ENCODE measurements around the gene CALML3. TPM values are rescaled to one million over a fixed set of nuclear protein-coding genes. Genes with fewer than 3 reads are reported as not detected.

The CALML3 gene
- total RNA-seq, 1 experiment from 2014 or later = not detected

- Histone ChIP-seq H3K4me1 (ENCODE audit: insufficient read depth, low read length) (no peaks in the 10 kb centered on the region), H3K27me3 (ENCODE audit: insufficient read depth, low read length) (no peaks in the 10 kb centered on the region), H3K79me2 (ENCODE audit: insufficient read depth, low read length) (no peaks in the 10 kb centered on the region), H3K9me3 (ENCODE audit: control insufficient read depth, low read depth, low read length) (no peaks in the 10 kb centered on the region), H3K56ac (ENCODE audit: insufficient read length, low read depth, low read length) (no peak overlapping the region), H3K23ac (ENCODE audit: insufficient read length, low read depth, low read length) (no peak overlapping the region), H4K91ac (ENCODE audit: insufficient read length, low read depth, low read length) (no peak overlapping the region), H3K14ac (ENCODE audit: insufficient read depth, low read length) (no peak overlapping the region), H2BK12ac (ENCODE audit: insufficient read length, low read depth, low read length) (no peak overlapping the region), H4K8ac (replicated peaks; ENCODE audit: insufficient read length, low read depth, low read length) (no peak overlapping the region), H2AFZ (ENCODE audit: low read length) (no peak overlapping the region), H3K23me2 (ENCODE audit: insufficient read length, low read depth, low read length, poor library complexity, severe bottlenecking) (no peaks in the 10 kb centered on the region), H3K9ac (ENCODE audit: extremely low read depth, insufficient read length, low read length) (no peak overlapping the region), H3K27ac (ENCODE audit: insufficient read length, low read depth, low read length) (no peak overlapping the region), H2BK120ac (ENCODE audit: low read depth, low read length, poor library complexity, severe bottlenecking) (no peak overlapping the region), H4K5ac (ENCODE audit: insufficient read length, low read depth, low read length) (no peak overlapping the region), H3K79me1 (ENCODE audit: insufficient read depth, low read depth, low read length, poor library complexity, severe bottlenecking) (no peaks in the 10 kb centered on the region), H3K4me2 (ENCODE audit: insufficient read depth, insufficient read length, low read length) (no peak overlapping the region), H3T11ph (ENCODE audit: low read length) (no peak overlapping the region), H2BK15ac (ENCODE audit: low read depth, low read length) (no peak overlapping the region), H2BK20ac (ENCODE audit: low read depth, low read length, poor library complexity, severe bottlenecking) (no peak overlapping the region), H3K18ac (ENCODE audit: insufficient read length, low read depth, low read length) (no peak overlapping the region), H4K20me1 (ENCODE audit: control insufficient read depth, insufficient read depth, insufficient read length) (no peaks in the 10 kb centered on the region), H2BK5ac (ENCODE audit: insufficient read length, low read length) (no peak overlapping the region), H2AK5ac (ENCODE audit: insufficient read length, low read length) (no peak overlapping the region), H3K4ac (ENCODE audit: low read depth, low read length) (no peak overlapping the region)
- WGBS (ENCODE audit: extremely low coverage, insufficient read length, low lambda C conversion rate) = no CpG with 5 or more reads among the region's 10 CpGs
- DNase-seq = peak; percentile 25
- peak overlapping the region in 1 of 2 experiments; percentile 44; a peak in 2 of 5 replicates for H3K4me3 Mint-ChIP-seq
- peaks cover 12 to 33% of the 10 kb centered on the region in 2 experiments for H3K4me1 Mint-ChIP-seq
- TF ChIP-seq CTCF (conservative IDR thresholded peaks at IDR 0.05) = no peak
- H3K36me3 Mint-ChIP-seq (ENCODE audit: insufficient read depth in 1 of 3, low read depth in 3 of 3) = no peaks in the 10 kb centered on the region; a peak in 2 of 7 replicates
- no peak overlapping the region for H3K27ac Mint-ChIP-seq
- H3K9me3 Mint-ChIP-seq = 0 out of 5 replicates have a peak, but pooled peaks cover 0 to 2% of the 10 kb centered on the region in 2 experiments
- H3K27me3 Mint-ChIP-seq (ENCODE audit: low read depth) = 0 out of 2 replicates have a peak, but pooled peaks cover 2% of the 10 kb centered on the region
These were observed 2.8 kb downstream of the CALML3 start for GRCh38 chr10:5527332-5528200.

Measured in H9 (cell line).